ENCODE measurements around the gene CETP. TPM values are rescaled to one million over a fixed set of nuclear protein-coding genes. Genes with fewer than 3 reads are reported as not detected.

Gene CETP
- polyA plus RNA-seq, 1 donor (not counting 4 experiments of a cell fraction or from before 2014, with no cell fraction given) = not detected

DNA sequence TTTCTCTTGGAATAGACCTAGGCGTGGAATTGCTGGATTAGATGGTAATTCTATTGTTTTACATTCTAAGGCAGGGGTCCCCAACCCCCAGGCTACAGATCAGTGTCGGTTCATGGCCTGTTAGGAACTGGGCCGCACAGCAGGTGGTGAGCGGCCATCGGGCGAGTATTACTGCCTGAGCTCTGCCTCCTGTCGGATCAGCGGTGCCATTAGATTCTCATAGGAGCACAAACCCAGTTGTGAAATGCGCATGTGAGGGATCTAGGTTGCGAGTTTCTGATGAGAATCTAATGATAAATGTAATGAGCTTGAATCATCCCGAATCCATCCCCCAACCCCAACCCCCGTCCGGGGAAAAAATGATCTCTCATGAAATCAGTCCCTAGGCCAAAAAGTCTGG, 50.6 kb downstream of the CETP start:
- H2AFZ ChIP-seq (ENCODE audit: control insufficient read depth, low read length) = no peak overlapping the region
- H3K27me3 ChIP-seq (ENCODE audit: control insufficient read depth, extremely low read depth, insufficient read depth, low read length) = no peaks in the 10 kb centered on the region
- H3K79me2 ChIP-seq (ENCODE audit: control insufficient read depth, insufficient read depth, low read length) = no peaks in the 10 kb centered on the region
- no peaks in the 10 kb centered on the region for H3K9me1 ChIP-seq (ENCODE audit: control insufficient read depth, extremely low read depth, insufficient read depth, low read length)
- no peak overlapping the region for H3K27ac ChIP-seq (ENCODE audit: control insufficient read depth, insufficient read depth, low read length)
- peaks cover 3% of the 10 kb centered on the region for H3K4me1 ChIP-seq (ENCODE audit: control insufficient read depth, extremely low read depth, insufficient read depth, low read length)
- peaks cover 1 to 4% of the 10 kb centered on the region in 2 experiments for H3K36me3 ChIP-seq (ENCODE audit: control insufficient read depth in 2 of 2, extremely low read depth in 1 of 2, insufficient read depth in 2 of 2, low read length in 2 of 2)
- no peak overlapping the region for H3K4me3 ChIP-seq (ENCODE audit: control insufficient read depth in 2 of 3, extremely low read depth in 1 of 3, insufficient read depth in 2 of 3, low read depth in 1 of 3, low read length in 3 of 3)
- DNase-seq (ENCODE audit: low read depth, low spot score) = no peak
- dilution Hi-C loops (cut with MboI; ENCODE audit: extremely low pct_ligation_motif_present, low sequenced_read_pairs) = no loop called here
- TF ChIP-seq CTCF (optimal IDR thresholded peaks at IDR 0.05 in 1 of 3, IDR thresholded peaks at IDR 0.05 in 1 of 3, conservative IDR thresholded peaks at IDR 0.05 in 1 of 3; ENCODE audit: extremely low read depth in 1 of 3, insufficient read depth in 2 of 3, low read length in 3 of 3) (no peak), EZH2 (IDR thresholded peaks at IDR 0.05; ENCODE audit: low read length) (no peak)
- H4K20me1 ChIP-seq (ENCODE audit: control insufficient read depth, extremely low read depth, insufficient read depth, low read length) = no peaks in the 10 kb centered on the region
- H3K9ac ChIP-seq (ENCODE audit: control insufficient read depth, extremely low read depth, insufficient read depth, low read length) = no peak overlapping the region
- no peak for FAIRE-seq
- H3K4me2 ChIP-seq (ENCODE audit: control insufficient read depth, extremely low read depth, insufficient read depth, low read depth, low read length) = no peak overlapping the region
- H3K9me3 ChIP-seq (ENCODE audit: control insufficient read depth, low read depth, low read length) = no peaks in the 10 kb centered on the region

DNA sequence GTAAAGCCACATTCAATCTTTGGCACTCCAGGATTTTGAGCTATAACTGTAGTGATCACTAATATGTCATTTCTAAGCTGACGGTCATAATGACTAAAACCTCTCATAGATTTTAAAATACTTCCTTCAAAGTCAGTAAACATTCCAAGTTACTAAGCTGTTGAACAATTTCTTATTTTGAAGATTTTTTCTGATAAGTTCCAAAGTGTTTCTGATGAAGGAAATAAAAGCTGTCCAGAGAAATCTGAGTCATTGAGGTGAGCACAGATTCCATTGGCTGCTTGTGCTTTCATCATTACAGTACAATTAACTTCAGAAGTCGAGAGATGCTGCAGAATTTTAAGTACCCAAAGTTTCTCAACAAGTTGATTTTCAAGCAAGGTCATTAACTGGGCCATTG, 51.5 kb downstream of the CETP start:
- FAIRE-seq = no peak
- no peaks in the 10 kb centered on the region for H3K9me3 ChIP-seq (ENCODE audit: control insufficient read depth, low read depth, low read length)
- TF ChIP-seq CTCF (optimal IDR thresholded peaks at IDR 0.05 in 1 of 3, IDR thresholded peaks at IDR 0.05 in 1 of 3, conservative IDR thresholded peaks at IDR 0.05 in 1 of 3; ENCODE audit: extremely low read depth in 1 of 3, insufficient read depth in 2 of 3, low read length in 3 of 3) (no peak), EZH2 (IDR thresholded peaks at IDR 0.05; ENCODE audit: low read length) (no peak)
- no peaks in the 10 kb centered on the region for H3K79me2 ChIP-seq (ENCODE audit: control insufficient read depth, insufficient read depth, low read length)
- H4K20me1 ChIP-seq (ENCODE audit: control insufficient read depth, extremely low read depth, insufficient read depth, low read length) = no peaks in the 10 kb centered on the region
- no peaks in the 10 kb centered on the region for H3K27me3 ChIP-seq (ENCODE audit: control insufficient read depth, extremely low read depth, insufficient read depth, low read length)
- dilution Hi-C loops (cut with MboI; ENCODE audit: extremely low pct_ligation_motif_present, low sequenced_read_pairs) = no loop called here
- no peak overlapping the region for H3K9ac ChIP-seq (ENCODE audit: control insufficient read depth, extremely low read depth, insufficient read depth, low read length)
- no peak overlapping the region for H3K4me3 ChIP-seq (ENCODE audit: control insufficient read depth in 2 of 3, extremely low read depth in 1 of 3, insufficient read depth in 2 of 3, low read depth in 1 of 3, low read length in 3 of 3)
- no peaks in the 10 kb centered on the region for H3K9me1 ChIP-seq (ENCODE audit: control insufficient read depth, extremely low read depth, insufficient read depth, low read length)
- no peak overlapping the region for H3K4me2 ChIP-seq (ENCODE audit: control insufficient read depth, extremely low read depth, insufficient read depth, low read depth, low read length)
- no peak overlapping the region for H2AFZ ChIP-seq (ENCODE audit: control insufficient read depth, low read length)
- H3K27ac ChIP-seq (ENCODE audit: control insufficient read depth, insufficient read depth, low read length) = no peak overlapping the region
- no peak for DNase-seq (ENCODE audit: low read depth, low spot score)
- H3K36me3 ChIP-seq (ENCODE audit: control insufficient read depth in 2 of 2, extremely low read depth in 1 of 2, insufficient read depth in 2 of 2, low read length in 2 of 2) = peaks cover 1 to 4% of the 10 kb centered on the region in 2 experiments
- peaks cover 3% of the 10 kb centered on the region for H3K4me1 ChIP-seq (ENCODE audit: control insufficient read depth, extremely low read depth, insufficient read depth, low read length)
